GM21529 (cell line): Measurements from ENCODE around the gene FBXO36.
"Not testable (repeated sequence)": the region's sequence is repeated elsewhere in the genome, so short reads cannot be mapped to it uniquely, and the experiment has no call there.

ENCODE experiments used
- ATAC-seq: cut with Tn5 transposase; IDR thresholded peaks from one replicate; pipeline ENCODE4 v1.9.1; 2021; ENCODE audit not compliant: unreplicated experiment

Gene FBXO36, protein sequence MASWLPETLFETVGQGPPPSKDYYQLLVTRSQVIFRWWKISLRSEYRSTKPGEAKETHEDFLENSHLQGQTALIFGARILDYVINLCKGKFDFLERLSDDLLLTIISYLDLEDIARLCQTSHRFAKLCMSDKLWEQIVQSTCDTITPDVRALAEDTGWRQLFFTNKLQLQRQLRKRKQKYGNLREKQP

DNA sequence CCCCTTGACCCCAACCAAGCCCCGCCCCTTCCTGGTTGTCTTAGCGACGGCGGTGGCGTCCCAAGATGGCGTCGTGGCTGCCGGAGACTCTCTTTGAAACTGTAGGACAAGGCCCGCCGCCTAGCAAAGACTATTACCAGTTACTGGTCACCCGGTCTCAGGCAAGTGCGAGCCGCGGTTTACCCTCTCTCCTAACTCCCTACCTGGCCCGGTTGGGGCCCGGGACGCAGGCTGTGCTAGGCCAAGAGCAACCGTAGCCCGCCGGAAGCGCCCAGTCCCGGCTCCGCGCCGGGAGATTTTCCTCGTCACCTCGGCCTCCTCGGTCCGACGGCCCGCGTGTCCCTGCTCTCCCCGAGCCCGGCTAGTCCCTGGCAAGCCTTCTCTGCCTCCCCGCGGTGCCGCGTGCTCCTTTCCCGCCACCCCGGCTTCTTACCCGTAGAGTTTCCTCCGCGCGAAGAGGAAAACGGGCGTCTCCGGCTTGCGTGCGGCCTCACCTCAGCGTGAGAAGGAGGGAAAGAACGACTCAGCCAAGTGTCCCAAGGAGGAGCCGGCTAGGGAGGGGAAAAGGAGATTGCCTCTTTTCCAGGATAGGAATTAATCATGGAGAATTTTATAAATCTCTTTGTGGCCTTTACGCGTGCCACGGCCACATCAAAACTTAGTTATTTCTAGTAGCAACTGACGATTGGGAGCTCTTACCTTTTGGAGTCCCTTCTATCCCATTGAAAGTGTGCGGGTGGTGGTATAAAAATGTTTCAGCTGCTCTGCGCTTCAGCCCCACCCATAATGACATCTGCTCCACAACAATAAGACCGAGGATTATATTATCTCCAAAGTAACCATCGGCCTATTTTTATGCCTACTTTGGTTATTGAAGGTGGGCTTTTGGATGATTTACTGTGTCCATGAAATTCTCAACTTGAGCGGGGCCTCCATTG lies at the start of gene FBXO36:
FBXO36 (plus strand) TSS at position 55 of the 938 bp plus-strand sequence; CDS start at position 66, 11 bp downstream.
- ATAC-seq, result peak; percentile 62

DNA sequence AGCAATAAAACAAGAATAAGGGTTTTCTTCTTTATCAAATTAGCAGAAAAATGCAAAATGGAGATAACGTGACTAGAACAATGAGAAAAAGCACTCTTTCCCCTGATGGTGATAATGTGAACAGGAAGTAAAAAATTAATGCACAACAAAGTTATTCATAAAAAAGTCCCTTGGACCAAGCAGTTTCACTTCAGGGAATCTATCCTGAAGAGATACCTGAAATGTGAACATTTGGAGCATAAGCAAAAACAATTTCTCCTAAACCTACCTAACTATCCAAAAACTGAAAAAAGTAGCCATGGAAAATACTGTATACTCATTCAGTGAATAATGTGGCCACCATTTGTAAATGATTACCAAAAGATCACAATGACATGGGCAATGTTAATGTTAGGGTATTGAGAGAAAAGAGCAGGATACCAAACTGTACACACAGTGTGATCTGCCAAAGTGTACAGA lies 49.2 kb upstream of the FBXO36 start:
- ATAC-seq, result peak; percentile 90

DNA sequence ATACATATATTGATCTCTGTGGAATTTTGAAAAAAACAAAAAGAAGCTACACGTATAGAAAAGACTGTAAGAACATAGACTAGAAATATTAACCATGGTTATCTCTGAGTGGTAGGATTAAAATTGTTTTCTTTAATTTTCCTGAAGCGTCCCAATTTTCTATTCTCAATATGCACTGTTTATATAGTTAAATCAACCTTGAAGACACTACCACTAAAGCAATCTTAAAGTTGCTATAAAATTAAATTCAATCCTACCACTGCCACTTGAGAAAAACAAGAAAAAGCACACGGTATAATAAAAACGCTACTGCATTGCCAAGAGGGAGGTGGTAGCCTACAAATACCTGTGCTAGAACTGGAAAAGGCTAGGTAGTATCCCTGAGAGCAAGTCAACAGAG lies 47.7 kb upstream of the FBXO36 start:
- ATAC-seq, result no peak

DNA sequence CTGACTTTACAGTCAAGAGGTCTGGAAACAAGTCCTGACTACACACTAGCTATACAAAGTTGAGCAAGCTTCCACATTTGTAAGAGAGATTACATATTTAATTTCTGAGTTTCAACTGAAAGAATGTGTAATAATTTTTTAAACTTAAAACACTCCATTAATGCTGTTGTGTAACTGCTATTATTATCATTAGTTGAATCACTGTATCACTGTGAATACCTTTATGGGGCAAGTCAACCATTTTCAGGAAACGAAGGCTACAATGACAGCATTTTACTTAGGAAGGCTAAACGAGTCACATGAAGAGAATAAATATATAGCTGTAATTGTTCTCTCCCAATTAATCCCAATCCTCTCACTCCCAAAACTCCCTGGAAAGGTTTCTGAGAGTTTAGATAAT lies 46.8 kb upstream of the FBXO36 start:
- no peak for ATAC-seq

DNA sequence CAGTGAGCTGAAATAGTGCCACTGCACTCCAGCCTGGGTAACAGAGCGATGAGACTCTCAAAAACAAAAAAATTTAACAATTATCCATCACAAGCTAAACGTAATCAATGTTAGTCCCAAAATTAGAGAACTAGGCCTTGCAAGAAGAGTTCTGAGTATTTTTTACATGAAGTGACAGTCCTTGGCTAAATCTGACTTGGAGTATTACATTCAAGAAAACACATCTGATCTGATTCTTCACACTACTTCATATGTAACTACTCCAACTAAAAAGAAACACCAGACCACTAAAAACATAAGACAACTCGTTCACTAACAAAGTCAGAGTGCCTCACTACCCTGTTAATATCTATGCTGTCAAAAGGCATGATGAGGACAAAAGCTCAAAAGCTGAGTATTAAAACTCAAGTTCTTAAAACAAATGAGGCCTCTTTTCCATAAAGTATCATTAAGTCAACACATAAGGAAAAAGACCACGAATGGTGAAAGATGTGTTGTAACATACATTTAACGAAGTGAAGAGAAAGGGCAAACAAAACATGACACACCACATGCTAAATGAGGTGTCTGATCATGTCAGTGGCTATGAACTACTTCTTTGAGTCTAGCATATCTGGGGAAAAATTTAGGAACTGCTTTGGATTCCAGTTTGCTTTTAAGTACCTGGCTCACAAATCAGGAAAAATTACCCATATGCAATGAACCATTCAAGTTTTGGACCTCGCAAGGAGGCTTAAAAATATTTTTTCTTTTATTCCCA lies 42.9 kb upstream of the FBXO36 start:
- no peak for ATAC-seq

DNA sequence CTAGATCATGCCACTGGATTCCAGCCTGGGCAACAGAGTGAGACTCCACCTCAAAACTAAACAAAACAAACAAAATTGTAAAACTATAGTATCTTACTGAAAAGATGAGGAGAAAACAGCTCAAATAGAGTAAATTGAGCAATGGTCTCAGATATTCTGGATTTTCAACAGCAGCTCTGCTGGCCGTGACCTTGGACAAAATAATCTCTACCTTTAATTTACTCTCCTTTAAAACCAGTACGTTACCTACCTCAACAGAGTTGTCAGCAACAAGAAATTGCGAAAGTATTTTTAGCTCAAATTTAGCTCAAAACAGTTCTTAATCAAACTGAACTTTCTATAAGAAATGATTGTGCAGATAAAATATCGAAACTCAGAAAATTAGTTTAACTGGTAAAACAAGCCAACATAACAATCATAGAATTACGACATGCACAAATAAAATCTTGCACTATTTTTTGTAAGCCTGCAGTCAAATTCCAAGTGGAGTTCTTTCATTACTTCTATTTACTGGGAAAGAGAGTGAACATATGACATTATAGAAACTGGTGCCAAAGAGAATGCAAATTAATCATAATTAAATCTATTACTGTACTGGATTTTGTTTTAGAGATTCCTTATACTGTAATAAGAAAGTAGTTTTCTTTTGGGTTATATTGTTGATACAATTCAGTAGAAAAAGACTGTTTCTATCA lies 41.3 kb upstream of the FBXO36 start:
- ATAC-seq, result no peak

DNA sequence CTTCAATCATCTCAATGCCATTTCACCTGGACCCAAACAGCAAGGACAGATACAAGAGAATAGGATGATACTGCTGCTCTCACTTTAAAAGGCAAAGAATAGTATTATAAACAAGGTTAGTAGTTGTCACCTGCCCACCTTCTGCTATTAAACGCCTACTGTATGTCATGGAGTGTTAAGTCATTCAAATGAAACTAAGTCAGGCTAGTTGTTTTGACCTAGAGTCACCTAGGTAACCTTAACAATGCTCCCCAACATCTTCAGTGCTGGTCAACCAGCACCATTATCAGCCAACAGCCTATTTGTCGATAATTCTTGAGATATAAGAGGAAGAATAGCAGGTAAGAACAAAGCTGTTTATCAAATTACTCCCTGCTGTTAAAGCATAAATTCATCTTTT lies 39.7 kb upstream of the FBXO36 start:
- no peak for ATAC-seq

DNA sequence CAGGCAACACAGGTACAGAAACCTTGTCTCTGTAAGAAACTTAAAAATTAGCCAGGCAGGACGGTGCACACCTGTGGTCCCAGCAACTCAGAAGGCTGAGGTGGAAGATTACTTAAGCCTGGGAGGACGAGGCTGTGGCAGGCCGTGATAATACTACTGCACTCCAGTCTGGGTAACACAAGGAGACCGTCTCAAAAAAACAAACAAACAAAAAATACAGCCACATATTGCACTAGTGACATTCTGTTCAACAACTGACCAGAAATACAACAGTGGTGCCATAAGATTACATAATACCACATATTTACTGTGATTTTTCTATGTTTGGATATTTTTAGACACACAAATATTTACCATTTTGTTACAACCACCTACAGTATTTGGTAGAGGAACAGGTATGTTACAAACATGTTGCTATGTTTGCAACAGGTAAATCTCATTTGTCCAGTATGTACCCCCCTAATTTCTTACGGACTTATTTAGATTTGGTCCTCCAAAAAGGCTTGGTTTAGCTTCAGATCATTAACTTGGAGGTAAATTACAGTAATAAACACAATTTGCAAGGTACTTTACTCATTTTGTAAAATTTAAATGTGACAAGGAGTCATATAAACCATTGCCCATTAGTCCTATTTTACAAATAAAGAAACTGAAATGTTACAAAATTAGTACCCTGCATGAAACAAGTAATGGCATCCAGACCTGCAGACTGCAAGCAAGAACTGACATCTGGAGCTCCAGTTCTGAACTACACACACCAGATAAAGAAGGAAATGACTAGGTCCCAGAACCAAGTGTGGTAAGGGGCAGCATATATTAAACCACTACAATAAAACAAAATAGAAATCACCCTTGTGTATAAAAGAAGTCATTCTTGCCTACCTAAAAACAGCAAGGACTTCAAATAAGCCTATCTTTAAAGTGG lies 37.3 kb upstream of the FBXO36 start:
- peak; percentile 89 for ATAC-seq

DNA sequence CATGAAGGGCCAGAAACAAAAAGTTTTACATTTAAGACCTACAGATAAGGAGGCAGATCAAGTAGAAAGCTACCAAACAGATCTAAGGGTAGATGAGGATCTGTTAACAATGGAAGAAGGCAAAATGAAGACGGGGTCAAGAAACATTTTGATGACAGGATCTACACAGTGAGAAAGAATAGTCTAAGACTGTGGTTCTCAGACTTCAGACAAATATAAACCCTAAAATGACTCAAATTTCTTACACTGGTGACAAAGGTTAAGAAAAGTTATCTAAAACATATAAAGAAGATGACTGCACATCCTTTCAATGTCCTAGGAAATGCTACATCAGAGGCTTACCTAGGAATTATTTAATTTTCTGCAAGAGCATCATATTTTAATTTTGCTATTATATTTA lies 34.9 kb upstream of the FBXO36 start:
- no peak for ATAC-seq

DNA sequence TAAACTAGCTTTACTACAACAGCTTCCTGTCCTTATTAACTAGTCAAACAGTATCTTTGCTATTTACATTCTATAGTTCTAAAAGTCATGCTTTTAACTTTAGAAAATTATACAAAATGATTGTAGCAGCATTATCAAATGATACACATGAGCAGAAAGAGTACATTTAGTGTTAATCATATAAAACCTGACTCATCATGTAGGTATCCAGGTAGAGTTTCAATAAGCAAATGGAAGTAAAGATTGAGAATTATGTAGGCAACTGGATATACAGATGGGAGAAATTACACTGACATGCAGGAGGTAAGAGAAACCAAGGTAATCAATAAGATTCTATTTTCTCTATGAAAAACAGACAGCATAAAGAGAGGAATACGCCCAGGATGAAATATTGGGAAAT lies 34.3 kb upstream of the FBXO36 start:
- no peak for ATAC-seq

DNA sequence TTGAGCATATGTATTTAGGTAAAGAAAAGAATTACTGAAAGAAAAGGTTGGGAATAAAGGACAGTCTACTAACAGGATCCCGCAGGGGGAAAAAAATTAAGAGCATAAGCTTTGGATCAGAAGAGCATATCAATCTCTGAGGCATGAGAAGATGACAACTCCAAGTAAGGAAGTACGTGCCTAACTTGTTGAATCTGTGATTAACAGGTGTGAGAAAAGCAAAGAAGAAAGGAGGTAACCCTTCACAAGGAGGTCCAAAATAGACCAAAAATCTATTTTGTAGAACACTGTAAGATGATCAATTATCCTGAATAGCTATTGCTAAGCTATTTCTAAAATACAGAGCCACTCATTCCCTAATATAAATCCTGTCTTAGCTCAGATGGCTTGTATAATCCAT lies 33.3 kb upstream of the FBXO36 start:
- ATAC-seq, result no peak

DNA sequence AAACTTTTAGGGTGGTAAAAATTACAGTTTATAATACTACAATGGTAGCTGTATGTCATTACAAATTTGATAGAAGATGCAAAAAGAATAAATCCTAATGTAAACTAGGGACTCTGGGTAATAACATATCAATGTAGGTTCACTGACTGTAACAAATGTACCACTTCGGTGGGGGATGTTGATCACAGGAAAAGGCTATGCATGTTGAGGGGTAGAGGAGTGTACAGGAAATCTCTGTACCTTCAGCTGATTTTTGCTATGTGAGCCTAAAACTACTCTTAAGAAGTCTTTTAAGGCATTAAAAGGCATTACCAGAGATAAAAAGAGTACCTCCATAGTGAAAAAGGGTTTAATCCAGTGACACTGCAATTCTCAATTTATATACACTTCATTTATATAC lies 25.4 kb upstream of the FBXO36 start:
- ATAC-seq, result no peak

DNA sequence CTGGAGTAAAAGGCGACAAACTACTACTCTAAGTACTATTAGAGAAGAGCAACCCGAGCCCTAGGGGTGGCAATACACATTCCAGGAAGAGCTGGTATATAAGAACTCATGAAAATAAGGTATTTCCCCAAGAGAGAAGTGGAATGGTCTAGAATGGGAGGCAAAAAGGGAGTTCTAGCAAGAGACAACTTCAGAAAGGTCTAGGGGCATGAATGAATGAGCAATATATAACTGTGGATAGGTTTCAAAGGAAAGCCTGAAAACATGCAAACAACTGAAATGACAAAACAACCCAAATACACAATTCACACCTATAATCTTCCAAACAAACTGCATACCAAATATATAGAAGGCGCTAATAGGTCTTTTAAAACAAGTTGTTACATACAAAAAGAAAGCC lies 22.7 kb upstream of the FBXO36 start:
- ATAC-seq, result no peak

DNA sequence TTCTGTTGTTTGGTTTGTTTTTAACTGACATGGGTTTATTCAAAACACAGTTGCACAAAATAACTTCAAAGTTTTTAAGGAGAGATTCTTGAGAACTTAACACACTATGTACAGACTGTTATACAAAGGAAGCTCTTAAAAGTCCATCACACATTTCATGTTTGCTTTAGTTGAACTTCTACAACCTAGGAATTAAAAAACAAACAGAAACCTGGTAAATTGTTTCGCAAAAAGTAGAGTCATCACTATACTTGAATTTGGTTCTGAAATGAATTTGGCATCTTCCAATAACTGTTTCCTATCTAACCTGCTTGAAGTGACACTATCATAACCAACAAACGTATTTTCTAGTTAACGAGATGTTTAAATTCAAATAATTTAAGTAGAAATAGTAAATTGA lies 22.3 kb upstream of the FBXO36 start:
- no peak for ATAC-seq

DNA sequence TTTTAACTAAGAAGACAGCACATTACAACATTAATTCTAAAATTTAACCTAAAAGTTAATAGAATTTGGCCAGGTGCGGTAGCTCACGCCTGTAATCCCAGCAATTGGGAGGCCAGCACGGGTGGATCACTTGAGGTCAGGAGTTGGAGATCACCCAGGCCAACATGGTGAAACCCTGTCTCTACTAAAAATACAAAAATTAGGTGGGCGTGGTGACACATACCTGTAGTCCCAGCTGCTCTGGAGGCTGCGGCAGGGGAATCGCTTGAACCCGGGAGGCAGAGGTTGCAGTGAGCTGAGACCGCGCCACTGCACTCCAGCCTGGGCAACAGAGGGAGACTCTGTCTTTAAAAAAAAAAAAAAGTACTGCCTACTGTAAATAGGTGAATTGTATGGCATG lies 21.8 kb upstream of the FBXO36 start:
- not testable (repeated sequence) for ATAC-seq

DNA sequence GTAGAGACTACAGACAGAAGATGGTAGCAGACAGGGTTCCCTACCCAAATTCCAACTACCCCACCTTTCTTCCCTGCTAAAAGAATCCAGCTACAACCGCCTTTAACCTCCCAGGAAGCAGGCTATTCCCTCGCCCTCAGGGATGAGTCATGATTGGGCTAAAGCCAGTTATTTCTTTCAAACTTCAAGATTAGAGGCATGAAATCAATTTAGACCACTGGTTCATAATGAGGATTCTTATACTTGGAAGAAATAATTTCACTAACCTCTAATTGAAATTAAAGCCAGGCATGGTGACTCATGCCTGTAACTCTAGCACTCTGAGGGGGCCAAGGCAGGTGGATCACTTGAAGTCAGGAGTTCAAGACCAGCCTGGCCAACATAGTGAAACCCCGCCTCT lies 20.5 kb upstream of the FBXO36 start:
- ATAC-seq, result no peak

DNA sequence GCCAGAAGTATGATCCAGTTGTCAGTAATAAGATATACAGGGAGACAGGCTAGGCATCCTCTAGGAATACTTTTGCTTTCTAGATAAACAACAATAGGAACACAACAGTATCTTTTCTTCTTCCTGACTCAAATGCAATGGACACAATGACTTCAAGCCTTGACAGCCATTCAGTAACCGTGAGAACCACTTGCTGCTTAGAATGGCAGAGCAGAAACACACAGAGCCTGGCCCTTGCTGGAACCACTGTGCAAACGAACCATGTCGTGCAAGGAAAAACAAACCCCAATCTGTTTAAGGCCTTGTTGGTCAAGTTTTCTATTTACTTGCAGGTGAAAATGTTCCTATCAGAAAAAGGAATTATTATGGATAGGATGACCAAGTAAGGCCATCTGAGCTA lies 19.3 kb upstream of the FBXO36 start:
- no peak for ATAC-seq

DNA sequence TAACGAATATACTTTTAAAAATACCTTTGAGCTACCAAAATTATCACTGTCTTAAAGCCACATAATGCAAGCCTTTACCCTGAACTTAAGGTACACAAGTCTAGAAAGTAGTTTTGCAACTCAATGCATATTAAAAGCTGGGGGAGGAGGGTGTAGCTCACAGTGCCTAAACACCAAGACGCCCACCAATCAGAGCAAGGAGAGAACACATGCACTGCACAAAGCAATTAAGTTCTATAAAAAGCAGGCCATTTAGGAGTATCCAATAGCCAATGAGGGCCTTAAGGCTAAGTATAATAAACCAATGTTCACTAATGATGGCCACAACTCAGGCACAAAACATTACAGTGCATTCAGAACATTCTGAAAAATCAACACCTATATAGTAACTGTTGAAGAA lies 16.7 kb upstream of the FBXO36 start:
- no peak for ATAC-seq

DNA sequence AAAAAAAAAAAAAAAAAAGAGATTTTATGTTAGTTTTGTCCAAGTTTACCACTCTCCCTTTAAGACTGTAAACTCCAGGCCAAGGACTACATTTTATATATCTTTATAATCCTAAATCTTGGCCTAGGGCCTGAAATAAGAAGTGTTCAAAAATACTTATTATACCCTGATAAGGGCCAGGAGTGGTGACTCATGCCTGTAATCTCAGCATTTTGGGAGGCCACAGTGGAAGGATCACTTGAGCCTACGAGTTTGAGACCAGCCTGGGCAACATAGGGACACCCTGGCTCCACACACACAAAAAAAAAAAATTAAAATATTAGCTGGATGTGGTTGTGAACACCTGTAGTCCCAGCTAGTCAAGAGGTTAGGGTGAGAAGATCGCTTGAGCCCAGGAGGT lies 13.2 kb upstream of the FBXO36 start:
- ATAC-seq, result no peak
